GM18951 (cell line): ENCODE results near the gene UBA1.

ENCODE experiments used
- POLR2A ChIP-seq: IDR thresholded peaks from 4 replicates; pipeline ENCODE4 v1.6.1; 2011; ENCODE audit warnings: mild to moderate bottlenecking; ENCODE audit not compliant: insufficient read length, insufficient read depth; ENCODE audit errors: extremely low read depth
- in situ Hi-C: fragments of 300-500 bp; cut with MboI; formaldehyde crosslinking; loops from one replicate; pipeline ENCODE4 v1.12.0; 2022; ENCODE audit warnings: low sequenced_read_pairs, mixed read lengths, inconsistent platforms; ENCODE audit not compliant: unreplicated experiment

Gene UBA1

DNA sequence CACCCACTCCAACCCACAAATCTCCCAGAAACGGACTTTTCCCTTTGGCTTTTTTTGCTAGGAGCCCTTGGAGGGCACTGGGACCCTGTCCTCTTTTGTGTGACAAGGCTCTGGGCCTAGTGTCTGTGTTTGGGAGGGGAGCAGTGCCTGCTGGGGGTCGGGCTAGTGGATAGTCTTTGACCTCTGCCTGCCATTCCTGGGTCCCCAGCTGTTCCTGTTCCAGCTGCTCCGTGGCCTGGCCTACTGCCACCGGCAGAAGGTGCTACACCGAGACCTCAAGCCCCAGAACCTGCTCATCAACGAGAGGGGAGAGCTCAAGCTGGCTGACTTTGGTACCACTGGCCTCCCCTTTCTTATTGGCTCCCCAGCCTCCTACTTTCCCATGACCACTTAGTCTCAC, 32.4 kb downstream of the UBA1 start:
- in situ Hi-C loops: no loop called here
- no peak for TF ChIP-seq POLR2A

DNA sequence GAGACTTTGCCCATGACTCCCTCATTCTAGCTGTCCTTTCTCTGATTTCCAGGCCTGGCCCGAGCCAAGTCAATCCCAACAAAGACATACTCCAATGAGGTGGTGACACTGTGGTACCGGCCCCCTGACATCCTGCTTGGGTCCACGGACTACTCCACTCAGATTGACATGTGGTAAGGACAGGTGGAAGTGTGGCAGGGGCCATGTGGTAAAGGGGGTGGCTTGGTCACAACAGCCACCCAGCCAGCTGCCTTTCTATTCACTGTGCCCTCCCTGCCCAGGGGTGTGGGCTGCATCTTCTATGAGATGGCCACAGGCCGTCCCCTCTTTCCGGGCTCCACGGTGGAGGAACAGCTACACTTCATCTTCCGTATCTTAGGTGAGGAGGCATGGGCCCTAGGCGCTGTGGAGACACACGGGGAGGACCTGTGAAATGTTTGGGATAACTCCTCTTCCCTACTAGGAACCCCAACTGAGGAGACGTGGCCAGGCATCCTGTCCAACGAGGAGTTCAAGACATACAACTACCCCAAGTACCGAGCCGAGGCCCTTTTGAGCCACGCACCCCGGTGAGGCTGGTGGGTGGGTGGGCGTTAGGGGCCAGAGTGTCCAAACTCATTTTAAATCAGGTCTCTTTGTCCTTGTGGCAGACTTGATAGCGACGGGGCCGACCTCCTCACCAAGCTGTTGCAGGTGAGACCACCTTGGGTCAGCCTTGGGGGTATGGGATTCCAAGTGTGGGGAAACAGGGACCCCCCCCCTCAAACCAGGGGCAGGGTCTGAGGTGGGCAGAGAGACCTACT, 33.1 kb downstream of the UBA1 start:
- in situ Hi-C loops: no loop called here
- TF ChIP-seq POLR2A: no peak

DNA sequence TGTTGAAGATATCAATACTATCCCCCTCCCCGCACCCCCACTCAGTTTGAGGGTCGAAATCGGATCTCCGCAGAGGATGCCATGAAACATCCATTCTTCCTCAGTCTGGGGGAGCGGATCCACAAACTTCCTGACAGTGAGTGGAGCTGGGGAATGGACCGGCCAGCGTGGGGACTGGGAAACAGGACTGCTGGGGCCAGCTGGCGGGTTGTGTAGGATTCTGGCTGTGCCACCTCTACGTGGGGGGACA, 33.6 kb downstream of the UBA1 start:
- in situ Hi-C loops: no loop called here
- no peak for TF ChIP-seq POLR2A

DNA sequence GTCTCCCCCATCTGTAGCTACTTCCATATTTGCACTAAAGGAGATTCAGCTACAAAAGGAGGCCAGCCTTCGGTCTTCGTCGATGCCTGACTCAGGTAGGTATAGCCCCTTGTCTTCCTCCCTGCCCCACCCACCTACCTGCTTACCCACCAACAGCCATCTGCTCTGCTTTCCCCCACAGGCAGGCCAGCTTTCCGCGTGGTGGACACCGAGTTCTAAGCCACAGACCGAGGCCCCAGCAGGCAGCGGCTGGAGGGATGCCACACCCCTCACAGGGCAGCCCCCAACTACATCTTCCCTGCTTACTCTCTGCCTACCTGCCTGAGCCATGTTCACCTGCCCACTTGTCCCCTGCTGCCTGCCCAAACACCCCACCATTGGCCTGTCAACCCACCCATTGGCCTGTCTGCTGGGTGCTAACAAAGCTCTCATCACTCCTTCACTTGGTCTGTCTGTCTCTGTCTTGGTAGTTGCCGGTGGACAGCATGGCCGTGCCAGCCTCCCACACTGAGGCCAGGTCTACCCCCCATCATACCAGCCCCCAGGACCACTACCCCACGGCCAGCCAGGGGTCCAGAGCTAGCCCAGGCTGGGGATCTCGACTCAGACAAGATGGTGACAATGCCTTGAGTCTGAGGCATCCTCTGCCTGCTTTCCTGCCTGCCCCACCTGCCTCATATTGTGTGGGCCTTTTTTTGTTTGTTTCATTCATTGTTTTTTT, 35.1 kb downstream of the UBA1 start:
- in situ Hi-C loops: no loop called here
- TF ChIP-seq POLR2A: no peak

DNA sequence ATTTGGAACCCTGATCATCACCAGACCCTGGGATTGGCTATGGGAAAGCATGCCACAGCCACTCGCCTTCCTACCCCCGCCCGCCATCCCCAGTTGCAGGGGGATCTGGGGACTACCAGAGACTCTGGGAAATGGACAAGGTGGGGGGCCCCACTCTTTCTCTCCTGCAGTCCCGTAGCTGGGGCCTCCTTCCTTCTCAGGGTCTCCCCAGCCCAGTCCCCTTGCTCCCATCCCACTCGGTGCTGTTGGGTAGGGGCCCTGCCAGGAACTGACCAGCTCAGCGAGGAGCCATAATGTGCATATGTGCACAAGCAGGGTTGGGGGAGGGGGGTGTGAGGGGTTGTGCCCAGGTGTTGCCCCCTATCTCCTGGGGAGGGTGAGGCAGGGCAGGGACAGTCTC, 35.8 kb downstream of the UBA1 start:
- TF ChIP-seq POLR2A: no peak
- in situ Hi-C loops: no loop called here

DNA sequence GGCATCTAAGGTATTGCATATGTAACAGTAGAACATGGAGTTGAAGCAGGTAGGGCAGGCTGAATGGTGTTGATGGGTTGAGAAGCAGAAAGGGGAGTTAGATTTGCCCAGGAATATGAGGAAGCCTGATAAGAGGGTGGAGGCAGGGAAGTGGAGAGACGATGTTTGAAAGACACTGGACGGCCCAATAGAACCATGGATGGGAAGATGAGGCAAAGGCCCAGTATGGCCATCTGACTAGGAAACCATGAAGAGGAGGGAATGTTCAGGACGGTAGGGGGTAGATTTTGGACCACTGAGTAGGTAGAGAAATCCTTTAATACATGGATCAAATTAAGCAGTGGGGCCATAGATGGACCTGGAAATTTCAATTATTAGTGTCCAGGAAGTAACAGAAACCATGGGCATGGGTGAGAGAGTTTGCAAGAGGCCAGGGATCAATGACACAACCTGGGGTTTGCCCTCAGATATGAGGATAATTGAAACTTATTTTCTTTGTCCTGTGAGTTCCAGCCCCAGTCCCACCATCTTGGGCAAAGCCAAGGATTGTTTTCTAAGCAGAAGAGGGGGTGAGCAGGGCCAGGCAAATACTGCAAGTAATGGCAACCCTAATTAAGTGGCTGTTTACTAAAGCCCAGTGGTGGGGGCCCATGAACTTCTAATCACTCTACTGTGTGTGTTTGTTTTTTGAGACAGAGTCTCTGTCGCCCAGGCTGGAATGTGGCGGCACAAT, 36.7 kb downstream of the UBA1 start:
- in situ Hi-C loops: no loop called here
- TF ChIP-seq POLR2A: no peak

DNA sequence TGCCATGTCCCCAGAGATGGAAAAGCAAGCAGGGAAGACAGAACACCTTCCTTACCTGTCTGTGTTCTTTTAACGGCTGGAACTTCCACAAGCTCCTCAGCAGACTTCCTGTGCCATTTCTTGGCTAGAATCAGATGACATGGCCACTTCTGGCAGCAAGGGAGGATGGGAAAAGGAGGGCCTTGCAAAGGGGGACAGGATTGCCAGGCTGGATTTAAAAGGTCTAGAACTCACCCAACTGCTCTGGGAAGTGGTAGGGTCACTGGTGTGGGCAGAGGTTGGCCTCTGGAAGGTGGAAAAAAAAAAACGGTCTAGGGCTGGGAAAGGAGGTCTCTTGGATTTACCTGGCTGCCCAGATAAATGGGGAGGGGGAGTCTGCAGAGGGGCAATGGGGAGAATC, 37.5 kb downstream of the UBA1 start:
- in situ Hi-C loops: no loop called here
- TF ChIP-seq POLR2A: no peak

DNA sequence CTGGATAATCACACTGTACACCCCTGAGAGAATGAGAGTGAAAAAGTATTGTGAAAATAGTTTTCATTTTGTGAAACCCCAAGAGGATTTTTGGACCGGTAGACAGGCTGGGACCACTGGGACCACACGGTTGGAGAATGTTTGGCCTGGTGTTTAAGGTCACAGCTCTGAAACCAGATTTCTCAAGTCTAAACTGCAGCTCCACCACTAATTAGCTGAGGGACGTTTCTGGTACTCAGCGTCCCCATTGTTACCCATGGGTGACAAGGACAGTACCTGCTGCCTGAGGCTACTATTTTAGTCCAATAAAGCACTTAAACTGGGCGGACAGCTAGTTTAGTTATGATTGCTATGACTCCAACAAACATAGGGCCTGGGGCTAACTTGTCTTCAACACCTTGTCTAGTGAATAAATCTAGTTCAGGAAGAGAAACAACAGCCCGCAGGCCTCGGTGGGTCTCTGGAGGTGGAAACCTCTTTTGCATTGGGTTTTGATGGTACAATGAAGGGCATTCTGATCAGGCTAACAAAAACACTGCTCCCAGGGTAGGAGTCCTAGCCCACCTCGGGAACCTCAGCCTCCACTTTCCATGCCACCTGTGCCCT, 38.7 kb downstream of the UBA1 start:
- in situ Hi-C loops: no loop called here
- no peak for TF ChIP-seq POLR2A

DNA sequence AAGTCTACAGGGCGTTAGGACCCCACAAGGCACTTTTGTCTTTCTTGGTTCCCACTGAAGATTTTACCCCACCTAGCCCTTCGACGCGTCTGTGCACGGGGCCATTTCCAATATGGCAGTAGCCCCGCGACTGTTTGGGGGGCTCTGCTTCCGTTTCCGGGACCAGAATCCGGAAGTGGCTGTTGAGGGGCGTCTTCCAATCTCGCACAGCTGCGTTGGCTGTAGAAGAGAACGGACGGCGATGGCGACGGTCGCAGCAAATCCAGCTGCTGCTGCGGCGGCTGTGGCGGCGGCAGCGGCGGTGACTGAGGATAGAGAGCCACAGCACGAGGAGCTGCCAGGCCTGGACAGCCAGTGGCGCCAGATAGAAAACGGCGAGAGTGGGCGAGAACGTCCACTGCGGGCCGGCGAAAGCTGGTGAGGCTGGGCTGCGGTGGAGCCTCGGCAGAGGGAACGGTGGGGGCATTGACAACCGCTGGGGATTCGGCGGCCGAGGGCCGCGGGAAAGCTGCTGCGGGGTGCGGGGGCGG, 39.2 kb downstream of the UBA1 start, which contains the start of gene USP11:
TSS of gene USP11 (plus strand) at position 207 of the 530 bp plus-strand sequence. CDS start at position 242, 35 bp downstream.
- in situ Hi-C loops: no loop called here
- peak; percentile 68 for TF ChIP-seq POLR2A

DNA sequence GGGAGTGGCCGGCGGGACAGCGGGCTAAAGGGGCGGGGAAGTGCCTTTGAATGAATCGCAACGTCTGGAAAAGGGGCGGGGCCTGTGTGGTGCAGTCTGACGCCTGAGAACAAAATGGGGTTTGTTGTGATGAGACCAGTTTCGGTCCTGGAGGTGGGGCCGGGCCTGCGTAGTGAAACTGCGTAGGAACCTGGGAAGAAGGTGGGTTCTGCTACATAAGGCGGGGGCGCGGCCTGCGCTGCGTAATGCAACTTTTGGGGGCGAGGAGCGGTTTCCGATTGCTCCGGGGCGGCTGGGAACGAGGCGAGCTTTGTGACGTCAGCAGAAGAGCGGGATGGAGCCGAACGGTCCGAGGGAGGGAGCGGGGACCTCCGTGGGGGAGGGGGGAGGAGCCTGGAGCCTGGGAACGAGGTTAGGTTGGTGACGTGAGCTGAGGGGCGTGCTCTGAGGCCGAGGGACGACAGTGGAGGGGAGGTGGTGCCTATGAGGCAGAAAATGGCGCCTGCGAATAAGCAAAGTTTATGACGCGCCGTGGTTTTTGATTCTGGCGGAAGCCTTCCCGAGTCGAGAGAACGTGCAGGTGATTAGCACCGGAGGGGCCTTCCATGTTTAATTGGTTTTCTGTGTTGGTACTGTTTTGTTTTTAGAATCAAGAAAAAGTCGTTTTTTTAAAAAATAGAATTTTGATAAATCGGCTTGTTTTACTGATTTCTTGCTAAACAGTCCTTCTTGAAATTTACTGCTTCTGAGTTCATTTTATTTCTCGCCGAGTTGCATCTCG, 39.9 kb downstream of the UBA1 start:
- in situ Hi-C loops: no loop called here
- peak; percentile 61 for TF ChIP-seq POLR2A

DNA sequence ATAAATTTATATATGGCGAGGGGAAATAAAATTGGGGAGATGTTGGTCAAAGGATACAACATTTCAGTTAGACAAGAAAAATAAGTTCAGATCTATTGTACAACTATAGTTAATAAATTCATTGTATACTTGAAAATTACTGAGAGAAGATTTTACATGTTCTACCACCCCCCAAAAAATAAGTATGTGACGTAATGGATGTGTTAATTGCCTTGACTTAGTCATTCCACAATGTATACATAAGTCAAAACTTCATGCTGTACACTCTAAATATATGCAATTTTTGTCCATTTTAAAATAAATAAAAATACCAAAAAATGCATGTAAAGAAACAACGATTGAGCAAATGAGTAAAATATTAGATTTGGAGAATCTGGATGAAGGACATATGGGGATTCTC, 41.0 kb downstream of the UBA1 start:
- in situ Hi-C loops: no loop called here

DNA sequence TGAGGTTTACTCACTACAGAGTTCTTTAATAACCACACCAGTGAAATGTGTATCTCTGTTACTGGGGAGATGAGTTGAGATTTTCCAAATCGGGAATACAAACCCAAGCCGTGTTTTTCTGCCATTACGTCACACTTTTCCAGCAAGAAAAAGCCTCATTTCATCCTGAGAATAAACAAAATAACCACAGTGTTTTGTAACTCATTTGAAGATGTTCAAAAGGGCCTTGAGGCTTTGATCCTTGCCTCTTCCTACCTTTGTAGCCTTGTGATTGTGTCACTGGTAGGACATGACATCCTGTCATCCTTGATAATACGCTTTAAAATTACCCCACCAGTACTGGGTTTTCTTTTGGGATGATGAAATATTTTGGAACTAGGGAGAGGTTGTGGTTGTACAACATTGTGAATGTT, 42.1 kb downstream of the UBA1 start:
- in situ Hi-C loops: no loop called here

More for the DNA sequence above, 41.0 kb downstream of the UBA1 start:
- TF ChIP-seq POLR2A: no peak

More for the DNA sequence above, 42.1 kb downstream of the UBA1 start:
- no peak for TF ChIP-seq POLR2A
